Measurements from ENCODE around the gene HARBI1. TPM values are rescaled to one million over a fixed set of nuclear protein-coding genes. Genes with fewer than 3 reads are reported as not detected.

Gene HARBI1
- total RNA-seq, 1 donor from 2014 or later = 4.7 TPM

DNA sequence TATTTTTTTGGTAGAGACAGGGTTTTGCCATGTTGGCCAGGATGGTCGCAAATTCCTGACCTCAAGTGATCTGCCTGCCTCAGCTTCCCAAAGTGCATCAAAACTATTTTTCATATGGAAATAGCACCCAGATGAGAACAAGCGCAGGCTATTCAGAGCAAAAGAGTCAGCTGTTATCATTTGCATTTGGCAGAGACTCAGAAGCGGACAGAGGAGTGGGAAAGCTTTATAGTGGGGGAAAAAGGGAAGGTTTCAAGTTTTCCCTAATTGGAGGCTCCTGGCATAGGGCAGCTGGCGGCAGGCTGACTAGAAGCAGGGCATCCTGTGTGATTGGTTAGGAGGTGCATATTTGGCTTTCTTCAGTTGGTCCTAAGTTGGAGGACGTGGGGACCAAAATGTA is 20.5 kb upstream of the HARBI1 start:
- H3K4me1 ChIP-seq (ENCODE audit: control insufficient read depth in 3 of 3, insufficient read depth in 3 of 3, low read length in 3 of 3) = no peaks in the 10 kb centered on the region
- H3K27me3 ChIP-seq (ENCODE audit: control insufficient read depth in 3 of 3, insufficient read depth in 3 of 3, low read length in 3 of 3) = no peaks in the 10 kb centered on the region
- no peak overlapping the region for H3K4me3 ChIP-seq (ENCODE audit: low read length in 3 of 3)
- no peak overlapping the region for H3K27ac ChIP-seq (ENCODE audit: low read depth, low read length)
- H3K36me3 ChIP-seq (ENCODE audit: control insufficient read depth in 3 of 3, insufficient read depth in 3 of 3, low read length in 3 of 3) = peaks cover 0 to 10% (median 2%) of the 10 kb centered on the region in 3 donors
- H3K9me3 ChIP-seq (ENCODE audit: control insufficient read depth in 3 of 3, low read length in 3 of 3) = no peaks in the 10 kb centered on the region
- H3K9ac ChIP-seq (ENCODE audit: low read depth in 1 of 3, low read length in 3 of 3) = no peak overlapping the region

DNA sequence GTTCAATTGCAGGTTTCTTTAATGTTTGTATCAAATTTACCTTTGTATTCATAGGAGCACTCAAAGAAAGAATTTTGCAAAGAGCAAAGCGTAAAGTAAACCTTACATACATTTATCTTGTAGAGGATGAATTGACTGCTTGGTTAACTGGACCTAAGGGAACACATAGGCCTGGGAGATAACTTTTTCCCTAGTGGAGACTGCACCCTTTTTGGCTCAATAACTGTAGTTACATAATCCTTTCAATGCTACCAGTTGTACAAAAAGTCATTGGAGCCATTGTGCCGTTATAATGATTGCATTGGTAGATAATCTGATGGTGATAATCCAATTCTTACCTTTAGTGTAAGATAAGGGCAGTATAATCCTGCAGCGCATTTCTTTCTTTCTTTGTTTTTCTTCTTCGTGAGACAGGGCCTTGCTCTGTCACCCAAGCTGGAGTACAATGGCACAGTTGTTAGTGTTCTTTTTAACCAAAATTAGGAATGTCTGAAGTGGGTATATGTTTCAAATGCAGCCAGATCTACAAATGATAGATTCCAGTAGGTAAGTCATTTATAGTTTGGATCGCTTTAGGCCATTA is 18.6 kb upstream of the HARBI1 start:
- Histone ChIP-seq H3K27ac (ENCODE audit: low read depth, low read length) (no peak overlapping the region), H3K4me1 (ENCODE audit: control insufficient read depth in 3 of 3, insufficient read depth in 3 of 3, low read length in 3 of 3) (no peaks in the 10 kb centered on the region), H3K4me3 (ENCODE audit: low read length in 3 of 3) (no peak overlapping the region), H3K9ac (ENCODE audit: low read depth in 1 of 3, low read length in 3 of 3) (no peak overlapping the region), H3K36me3 (ENCODE audit: control insufficient read depth in 3 of 3, insufficient read depth in 3 of 3, low read length in 3 of 3) (peaks cover 3 to 22% (median 16%) of the 10 kb centered on the region in 3 donors), H3K27me3 (ENCODE audit: control insufficient read depth in 3 of 3, insufficient read depth in 3 of 3, low read length in 3 of 3) (no peaks in the 10 kb centered on the region), H3K9me3 (ENCODE audit: control insufficient read depth in 3 of 3, low read length in 3 of 3) (no peaks in the 10 kb centered on the region)

DNA sequence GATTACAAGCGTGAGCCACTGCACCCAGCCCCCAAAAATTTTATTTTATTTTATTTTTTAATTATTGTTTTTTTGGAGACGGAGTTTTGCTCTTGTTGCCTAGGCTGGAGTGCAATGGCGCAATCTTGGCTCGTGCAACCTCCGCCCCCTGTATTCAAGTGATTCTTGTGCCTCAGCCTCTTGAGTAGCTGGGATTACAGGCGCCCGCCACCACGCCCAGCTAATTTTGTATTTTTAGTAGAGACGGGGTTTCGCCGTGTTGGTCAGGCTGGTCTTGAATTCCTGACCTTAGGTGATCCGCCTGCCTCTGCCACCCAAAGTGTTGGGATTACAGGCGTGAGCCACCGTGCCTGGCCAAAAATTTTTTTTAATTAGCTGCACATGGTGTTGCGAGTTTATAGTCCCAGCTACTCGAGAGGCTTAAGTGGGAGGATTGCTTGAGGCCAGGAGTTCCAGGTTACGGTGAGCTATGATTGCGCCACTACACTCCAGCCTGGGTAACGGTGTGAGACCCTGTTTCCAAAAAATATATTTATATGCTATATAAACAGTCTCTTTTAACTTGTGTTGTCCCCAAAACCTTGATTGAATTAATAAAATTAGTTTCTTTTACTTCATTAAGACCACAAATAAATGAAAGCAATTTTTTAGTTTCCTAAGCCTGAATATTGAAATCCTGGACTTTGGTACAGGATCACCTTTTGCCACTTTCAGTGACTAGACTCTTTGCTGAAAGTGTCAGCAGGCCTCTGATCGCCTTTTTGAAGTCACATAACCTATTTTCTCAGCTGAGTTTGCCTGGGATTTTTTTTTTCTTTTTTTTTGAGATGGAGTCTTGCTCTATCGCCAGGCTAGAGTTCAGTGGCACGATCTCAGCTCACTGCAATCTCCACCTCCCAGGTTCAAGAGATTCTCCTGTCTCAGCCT is 16.5 kb upstream of the HARBI1 start:
- no peak overlapping the region for H3K4me3 ChIP-seq (ENCODE audit: low read length in 3 of 3)
- no peaks in the 10 kb centered on the region for H3K27me3 ChIP-seq (ENCODE audit: control insufficient read depth in 3 of 3, insufficient read depth in 3 of 3, low read length in 3 of 3)
- no peaks in the 10 kb centered on the region for H3K9me3 ChIP-seq (ENCODE audit: control insufficient read depth in 3 of 3, low read length in 3 of 3)
- peaks cover 0 to 2% (median 0%) of the 10 kb centered on the region in 3 donors for H3K4me1 ChIP-seq (ENCODE audit: control insufficient read depth in 3 of 3, insufficient read depth in 3 of 3, low read length in 3 of 3)
- no peak overlapping the region for H3K9ac ChIP-seq (ENCODE audit: low read depth in 1 of 3, low read length in 3 of 3)
- no peak overlapping the region for H3K27ac ChIP-seq (ENCODE audit: low read depth, low read length)
- H3K36me3 ChIP-seq (ENCODE audit: control insufficient read depth in 3 of 3, insufficient read depth in 3 of 3, low read length in 3 of 3) = peaks cover 7 to 25% (median 22%) of the 10 kb centered on the region in 3 donors

DNA sequence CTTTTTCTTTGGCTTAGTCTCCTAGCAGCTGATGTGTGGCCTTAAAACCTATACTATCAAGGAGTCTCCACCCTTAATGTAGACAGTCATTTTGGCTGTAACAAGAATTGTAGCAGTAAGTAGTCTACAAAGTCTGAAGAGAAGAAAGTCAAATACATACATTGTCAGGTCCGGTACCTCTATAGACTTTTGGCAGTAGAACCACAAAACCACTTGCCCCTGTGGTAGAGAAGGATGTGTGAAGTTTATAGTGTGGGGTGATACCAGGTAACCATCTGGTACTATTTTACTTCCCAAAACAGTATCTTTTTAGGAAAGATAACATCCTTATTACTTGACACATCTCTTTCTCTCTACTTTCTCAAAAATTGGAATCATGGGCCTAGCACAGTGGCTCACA is 15.5 kb upstream of the HARBI1 start:
- Histone ChIP-seq H3K4me3 (ENCODE audit: low read length in 3 of 3) (no peak overlapping the region), H3K36me3 (ENCODE audit: control insufficient read depth in 3 of 3, insufficient read depth in 3 of 3, low read length in 3 of 3) (peaks cover 7 to 25% (median 22%) of the 10 kb centered on the region in 3 donors), H3K27ac (ENCODE audit: low read depth, low read length) (no peak overlapping the region), H3K4me1 (ENCODE audit: control insufficient read depth in 3 of 3, insufficient read depth in 3 of 3, low read length in 3 of 3) (peaks cover 0 to 4% (median 0%) of the 10 kb centered on the region in 3 donors), H3K9ac (ENCODE audit: low read depth in 1 of 3, low read length in 3 of 3) (no peak overlapping the region), H3K27me3 (ENCODE audit: control insufficient read depth in 3 of 3, insufficient read depth in 3 of 3, low read length in 3 of 3) (no peaks in the 10 kb centered on the region), H3K9me3 (ENCODE audit: control insufficient read depth in 3 of 3, low read length in 3 of 3) (no peaks in the 10 kb centered on the region)

DNA sequence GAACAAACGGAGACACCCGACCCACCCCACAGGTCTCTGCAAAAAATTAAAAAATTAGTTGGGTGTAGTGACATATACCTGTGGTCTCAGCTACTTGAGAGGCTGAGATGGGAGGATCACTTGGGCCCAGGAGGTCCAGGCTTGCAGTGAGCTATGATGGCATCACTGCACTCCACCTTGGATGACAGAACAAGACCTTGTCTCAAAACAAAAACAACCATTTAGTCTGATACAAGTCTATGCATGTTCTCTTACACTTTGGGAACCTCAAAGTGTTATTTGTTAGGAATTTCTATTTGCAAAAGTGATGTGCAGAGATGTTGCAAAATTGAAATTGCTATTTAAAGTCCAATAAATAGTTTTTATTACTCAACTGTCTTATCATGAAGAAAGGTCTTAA is 14.6 kb upstream of the HARBI1 start:
- Histone ChIP-seq H3K36me3 (ENCODE audit: control insufficient read depth in 3 of 3, insufficient read depth in 3 of 3, low read length in 3 of 3) (peaks cover 7 to 25% (median 22%) of the 10 kb centered on the region in 3 donors), H3K27me3 (ENCODE audit: control insufficient read depth in 3 of 3, insufficient read depth in 3 of 3, low read length in 3 of 3) (no peaks in the 10 kb centered on the region)

DNA sequence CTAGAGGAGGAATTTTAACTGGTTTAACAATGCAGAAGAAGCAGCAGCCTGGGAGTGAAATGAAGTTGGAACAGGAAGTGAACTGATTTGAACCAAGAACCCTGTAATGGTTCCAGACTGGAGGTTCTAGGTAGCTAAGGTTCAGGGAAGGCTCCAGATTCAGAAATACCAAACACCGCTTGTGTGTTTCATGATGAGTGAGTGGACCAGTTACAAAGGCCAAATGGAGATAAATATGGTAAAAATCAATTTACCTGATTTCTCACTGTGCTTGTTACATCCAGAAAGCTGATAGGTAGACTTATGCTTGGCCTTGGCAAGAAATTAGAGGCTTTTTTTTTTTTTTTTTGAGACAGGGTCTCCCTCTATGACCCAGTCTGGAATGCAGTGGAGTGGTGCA is 13.2 kb upstream of the HARBI1 start:
- Histone ChIP-seq H3K27me3 (ENCODE audit: control insufficient read depth in 3 of 3, insufficient read depth in 3 of 3, low read length in 3 of 3) (no peaks in the 10 kb centered on the region), H3K27ac (ENCODE audit: low read depth, low read length) (no peak overlapping the region), H3K9ac (ENCODE audit: low read depth in 1 of 3, low read length in 3 of 3) (no peak overlapping the region), H3K36me3 (ENCODE audit: control insufficient read depth in 3 of 3, insufficient read depth in 3 of 3, low read length in 3 of 3) (peaks cover 14 to 30% (median 22%) of the 10 kb centered on the region in 3 donors), H3K4me1 (ENCODE audit: control insufficient read depth in 3 of 3, insufficient read depth in 3 of 3, low read length in 3 of 3) (peaks cover 0 to 4% (median 0%) of the 10 kb centered on the region in 3 donors), H3K4me3 (ENCODE audit: low read length in 3 of 3) (no peak overlapping the region), H3K9me3 (ENCODE audit: control insufficient read depth in 3 of 3, low read length in 3 of 3) (no peaks in the 10 kb centered on the region)

More for the DNA sequence above, 14.6 kb upstream of the HARBI1 start:
- Histone ChIP-seq H3K4me1 (ENCODE audit: control insufficient read depth in 3 of 3, insufficient read depth in 3 of 3, low read length in 3 of 3) (peaks cover 0 to 4% (median 0%) of the 10 kb centered on the region in 3 donors), H3K9ac (ENCODE audit: low read depth in 1 of 3, low read length in 3 of 3) (no peak overlapping the region), H3K4me3 (ENCODE audit: low read length in 3 of 3) (no peak overlapping the region), H3K9me3 (ENCODE audit: control insufficient read depth in 3 of 3, low read length in 3 of 3) (no peaks in the 10 kb centered on the region), H3K27ac (ENCODE audit: low read depth, low read length) (no peak overlapping the region)

DNA sequence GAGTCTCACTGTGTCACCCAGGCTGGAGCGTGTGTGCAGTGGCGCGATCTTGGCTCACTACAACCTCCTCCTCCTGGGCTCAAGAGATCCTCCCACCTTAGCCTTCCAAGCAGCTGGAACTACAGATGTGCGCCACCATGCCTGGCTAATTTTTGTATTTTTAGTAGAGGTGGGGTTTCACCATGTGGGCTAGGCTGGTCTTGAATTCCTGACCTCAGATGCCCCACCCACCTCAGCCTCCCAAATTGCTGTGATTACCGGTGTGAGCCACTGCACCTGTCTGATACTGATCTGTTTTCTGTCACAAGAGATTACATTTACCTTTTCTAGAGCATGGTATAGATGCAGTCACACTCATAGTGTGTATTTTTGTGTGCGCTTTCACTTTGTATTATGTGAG is 11.9 kb upstream of the HARBI1 start:
- H3K9me3 ChIP-seq (ENCODE audit: control insufficient read depth in 3 of 3, low read length in 3 of 3) = no peaks in the 10 kb centered on the region
- H3K9ac ChIP-seq (ENCODE audit: low read depth in 1 of 3, low read length in 3 of 3) = no peak overlapping the region
- no peak overlapping the region for H3K27ac ChIP-seq (ENCODE audit: low read depth, low read length)
- H3K4me3 ChIP-seq (ENCODE audit: low read length in 3 of 3) = no peak overlapping the region
- H3K4me1 ChIP-seq (ENCODE audit: control insufficient read depth in 3 of 3, insufficient read depth in 3 of 3, low read length in 3 of 3) = peaks cover 0 to 4% (median 0%) of the 10 kb centered on the region in 3 donors
- no peaks in the 10 kb centered on the region for H3K27me3 ChIP-seq (ENCODE audit: control insufficient read depth in 3 of 3, insufficient read depth in 3 of 3, low read length in 3 of 3)
- H3K36me3 ChIP-seq (ENCODE audit: control insufficient read depth in 3 of 3, insufficient read depth in 3 of 3, low read length in 3 of 3) = peaks cover 14 to 31% (median 27%) of the 10 kb centered on the region in 3 donors

DNA sequence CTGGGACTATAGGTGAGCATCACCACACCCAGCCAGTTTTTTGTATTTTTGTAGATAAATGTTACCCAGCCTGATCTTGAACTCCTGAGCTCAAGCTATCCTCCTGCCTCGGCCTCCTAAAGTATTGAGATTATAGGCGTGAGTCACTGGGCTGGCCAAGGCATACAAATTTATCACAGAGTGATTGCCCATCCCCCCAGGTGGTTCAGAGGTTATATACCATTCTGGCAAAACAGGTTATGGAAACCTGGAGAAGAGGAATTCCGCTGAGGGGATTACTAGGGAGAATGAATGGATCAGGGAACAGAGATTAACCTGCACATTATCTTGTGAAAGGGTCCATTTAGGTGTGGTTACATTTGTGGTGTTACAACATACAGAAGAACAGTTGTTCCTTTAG is 8.4 kb upstream of the HARBI1 start:
- peaks cover 0 to 4% (median 0%) of the 10 kb centered on the region in 3 donors for H3K4me1 ChIP-seq (ENCODE audit: control insufficient read depth in 3 of 3, insufficient read depth in 3 of 3, low read length in 3 of 3)
- H3K27ac ChIP-seq (ENCODE audit: low read depth, low read length) = no peak overlapping the region
- H3K9me3 ChIP-seq (ENCODE audit: control insufficient read depth in 3 of 3, low read length in 3 of 3) = no peaks in the 10 kb centered on the region
- H3K27me3 ChIP-seq (ENCODE audit: control insufficient read depth in 3 of 3, insufficient read depth in 3 of 3, low read length in 3 of 3) = no peaks in the 10 kb centered on the region
- H3K36me3 ChIP-seq (ENCODE audit: control insufficient read depth in 3 of 3, insufficient read depth in 3 of 3, low read length in 3 of 3) = peaks cover 10 to 18% (median 17%) of the 10 kb centered on the region in 3 donors
- H3K4me3 ChIP-seq (ENCODE audit: low read length in 3 of 3) = no peak overlapping the region
- no peak overlapping the region for H3K9ac ChIP-seq (ENCODE audit: low read depth in 1 of 3, low read length in 3 of 3)

DNA sequence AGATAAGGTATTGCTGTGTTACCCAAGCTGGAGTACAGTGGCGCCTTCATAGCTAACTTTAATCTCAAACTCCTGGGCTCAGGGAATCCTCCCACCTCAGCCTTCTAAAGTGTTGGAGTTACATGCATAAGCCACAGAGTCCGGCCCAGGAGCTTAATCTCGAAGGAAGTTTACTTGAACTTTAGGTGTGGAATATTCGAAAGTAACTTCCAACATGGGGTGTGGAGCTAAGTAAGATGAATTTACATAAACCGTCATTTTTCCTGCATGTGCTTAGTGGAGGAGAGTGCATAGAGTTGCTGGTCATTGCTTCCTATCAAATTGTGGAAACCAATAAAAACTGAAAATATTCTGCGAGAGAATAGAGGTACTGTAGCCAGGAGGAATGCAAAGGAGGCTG is 1.8 kb upstream of the HARBI1 start:
- Histone ChIP-seq H3K9me3 (ENCODE audit: control insufficient read depth in 3 of 3, low read length in 3 of 3) (no peaks in the 10 kb centered on the region), H3K36me3 (ENCODE audit: control insufficient read depth in 3 of 3, insufficient read depth in 3 of 3, low read length in 3 of 3) (peaks cover 0 to 6% (median 5%) of the 10 kb centered on the region in 3 donors), H3K27me3 (ENCODE audit: control insufficient read depth in 3 of 3, insufficient read depth in 3 of 3, low read length in 3 of 3) (no peaks in the 10 kb centered on the region), H3K27ac (ENCODE audit: low read depth, low read length) (no peak overlapping the region), H3K9ac (ENCODE audit: low read depth in 1 of 3, low read length in 3 of 3) (peak overlapping the region in 1 of 3 donors; percentile 100), H3K4me1 (ENCODE audit: control insufficient read depth in 3 of 3, insufficient read depth in 3 of 3, low read length in 3 of 3) (peaks cover 17 to 27% (median 18%) of the 10 kb centered on the region in 3 donors), H3K4me3 (ENCODE audit: low read length in 3 of 3) (no peak overlapping the region)

DNA sequence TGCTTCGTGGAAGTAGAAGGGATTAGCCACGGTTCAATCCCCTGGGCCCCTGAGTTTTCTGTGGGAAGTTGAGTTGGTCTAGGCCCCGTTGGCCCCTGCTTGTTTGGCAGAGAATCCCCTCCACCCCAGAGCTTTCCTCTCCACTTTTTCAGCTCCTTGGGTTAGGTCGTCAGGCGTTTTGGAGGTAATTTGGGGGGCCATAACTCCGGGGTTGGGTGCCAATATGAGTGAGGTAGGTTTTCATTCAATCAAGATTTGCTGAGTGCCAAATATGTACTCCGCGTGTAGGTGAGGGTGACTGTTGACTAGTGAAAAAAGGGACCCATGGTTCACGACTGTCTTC is 916 bp upstream of the HARBI1 start:
- H3K9me3 ChIP-seq (ENCODE audit: control insufficient read depth in 3 of 3, low read length in 3 of 3) = no peaks in the 10 kb centered on the region
- H3K27ac ChIP-seq (ENCODE audit: low read depth, low read length) = peak overlapping the region; percentile 98
- H3K4me1 ChIP-seq (ENCODE audit: control insufficient read depth in 3 of 3, insufficient read depth in 3 of 3, low read length in 3 of 3) = peaks cover 17 to 27% (median 18%) of the 10 kb centered on the region in 3 donors
- H3K4me3 ChIP-seq (ENCODE audit: low read length in 3 of 3) = peak overlapping the region; percentile 97 to 100 (median 99)
- peak overlapping the region; percentile 97 to 100 (median 98) for H3K9ac ChIP-seq (ENCODE audit: low read depth in 1 of 3, low read length in 3 of 3)
- H3K27me3 ChIP-seq (ENCODE audit: control insufficient read depth in 3 of 3, insufficient read depth in 3 of 3, low read length in 3 of 3) = no peaks in the 10 kb centered on the region
- H3K36me3 ChIP-seq (ENCODE audit: control insufficient read depth in 3 of 3, insufficient read depth in 3 of 3, low read length in 3 of 3) = peaks cover 0 to 6% (median 5%) of the 10 kb centered on the region in 3 donors
